IPS-18c (cell line): Measurements from ENCODE around the gene AMACR.
"Not testable (repeated sequence)": the region's sequence is repeated elsewhere in the genome, so short reads cannot be mapped to it uniquely, and the experiment has no call there.

ENCODE experiments used
- H3K4me3 ChIP-seq: 2 replicates; pipeline ENCODE4 v1.7.0; 2013; ENCODE audit warnings: low read depth, mild to moderate bottlenecking, low read length, moderate library complexity; ENCODE audit not compliant: insufficient read depth
- H3K9me3 ChIP-seq: one replicate; pipeline ENCODE4 v1.6.1; 2013; ENCODE audit warnings: mild to moderate bottlenecking, low read length, moderate library complexity; ENCODE audit not compliant: control insufficient read depth, insufficient read depth

Gene AMACR

DNA sequence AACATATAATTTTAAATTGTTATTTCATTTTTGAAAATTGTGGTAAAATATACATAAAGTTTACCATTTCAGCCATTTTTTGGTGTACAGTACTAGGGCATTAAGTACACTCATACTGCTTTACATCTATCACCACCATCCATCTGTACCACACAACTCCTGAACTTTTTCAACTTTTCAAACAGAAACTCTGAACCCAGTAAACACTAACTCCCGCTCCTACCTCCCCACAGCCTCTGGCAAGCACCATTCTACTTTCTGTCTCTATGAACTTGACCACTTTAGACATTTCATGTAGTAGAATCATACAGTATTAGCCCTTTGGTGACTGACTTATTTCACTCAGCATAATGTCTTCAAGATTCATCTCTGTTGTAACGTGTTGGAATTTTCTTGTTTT is 15.0 kb downstream of the AMACR start:
- H3K4me3 ChIP-seq, result no peak overlapping the region

DNA sequence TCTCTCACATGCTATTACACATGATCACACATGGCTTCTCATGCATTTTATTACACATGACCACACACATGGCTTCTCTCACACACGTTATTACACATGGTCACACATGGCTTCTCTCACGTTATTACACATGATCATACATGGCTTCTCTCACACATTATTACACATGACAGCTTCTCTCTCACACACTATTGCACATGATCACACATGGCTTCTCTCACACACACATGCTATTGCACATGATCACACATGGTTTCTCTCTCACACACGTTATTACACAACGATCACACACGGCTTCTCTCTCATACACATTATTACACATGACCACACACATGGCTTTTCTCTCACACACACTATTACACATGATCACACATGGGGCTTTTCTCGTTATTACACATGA is 22.4 kb downstream of the AMACR start:
- Histone ChIP-seq H3K4me3 (no peak overlapping the region), H3K9me3 (no peaks in the 10 kb centered on the region)

More for the DNA sequence above, 15.0 kb downstream of the AMACR start:
- H3K9me3 ChIP-seq, result no peaks in the 10 kb centered on the region

DNA sequence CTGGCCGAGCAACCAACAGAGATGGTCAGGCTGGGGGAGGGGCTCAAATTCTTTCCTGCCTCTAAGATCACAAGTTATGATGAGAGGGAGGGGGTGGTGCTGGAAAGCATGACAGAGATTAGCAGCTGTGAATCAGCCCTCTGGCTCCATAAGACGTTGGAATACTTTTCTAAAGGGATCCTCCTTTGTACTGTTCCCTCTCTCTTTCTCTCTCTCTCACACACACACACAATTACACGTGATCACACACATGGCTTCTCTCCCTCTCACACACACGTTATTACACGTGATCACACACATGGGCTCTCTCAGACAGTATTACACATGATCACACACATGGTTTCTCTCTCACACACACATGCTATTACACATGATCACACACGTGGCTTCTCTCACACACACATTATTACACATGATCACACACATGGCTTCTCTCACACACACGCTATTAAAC is 23.2 kb downstream of the AMACR start, which contains the start of gene SLC45A2:
TSS of gene SLC45A2 (minus strand) at position 23 of the 454 bp plus-strand sequence. CDS start 110 bp downstream, outside the sequence.
- H3K9me3 ChIP-seq, result no peaks in the 10 kb centered on the region
- H3K4me3 ChIP-seq, result no peak within 1 kb of the TSS

DNA sequence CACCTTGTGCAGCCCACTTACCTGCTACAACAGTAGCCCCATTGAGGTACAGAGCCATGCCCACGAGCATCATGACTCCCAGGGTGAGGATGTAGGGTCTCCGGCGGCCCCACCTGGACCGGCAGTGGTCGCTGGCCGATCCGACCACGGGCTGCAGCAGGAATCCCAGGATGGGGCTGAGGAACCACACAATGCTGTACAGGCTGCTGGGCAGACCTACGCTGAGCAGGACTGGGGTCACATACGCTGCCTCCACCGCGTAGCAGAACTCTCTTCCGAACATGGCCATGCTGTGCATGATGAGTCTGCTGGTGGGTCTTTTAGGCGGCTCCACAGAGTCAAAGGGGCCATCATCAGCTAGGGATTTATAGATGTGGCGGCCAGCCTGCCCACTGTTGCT is 23.7 kb downstream of the AMACR start:
- Histone ChIP-seq H3K4me3 (no peak overlapping the region), H3K9me3 (no peaks in the 10 kb centered on the region)

DNA sequence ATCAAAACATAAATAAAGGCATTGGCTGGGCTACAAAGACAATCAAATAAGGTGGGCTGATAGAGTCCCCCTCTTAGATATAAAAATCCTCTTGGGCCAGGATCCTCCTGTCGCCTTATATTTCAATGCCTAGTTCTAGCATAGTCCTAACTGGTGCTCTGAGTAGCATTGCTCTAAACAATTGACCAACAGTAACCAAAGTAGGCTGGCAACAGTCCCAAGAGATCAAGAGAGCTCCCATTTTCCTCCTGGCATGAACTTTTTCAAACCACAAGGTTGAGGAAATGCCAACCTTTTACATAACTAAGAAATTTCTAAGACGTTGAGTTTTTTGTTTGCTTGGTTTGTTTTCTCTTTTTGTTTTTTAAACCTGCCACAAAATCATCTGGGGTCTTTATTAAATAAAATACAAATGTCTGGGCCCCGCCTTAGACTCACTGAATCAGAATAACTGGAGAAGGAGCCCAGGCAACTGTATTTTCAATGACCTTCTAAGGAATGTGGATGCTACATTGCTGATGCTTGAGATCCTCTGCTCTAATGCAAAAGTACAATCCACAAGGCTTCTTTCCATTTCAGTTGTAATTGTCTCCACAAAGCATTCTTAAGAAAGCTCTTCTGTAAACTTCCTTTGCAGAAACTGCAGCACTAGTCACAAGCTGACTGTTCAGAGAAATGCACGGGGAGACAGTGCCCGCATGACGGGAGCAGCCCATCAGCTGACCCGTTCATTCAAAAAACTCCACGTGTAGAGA is 26.3 kb downstream of the AMACR start:
- Histone ChIP-seq H3K9me3 (no peaks in the 10 kb centered on the region), H3K4me3 (no peak overlapping the region)

DNA sequence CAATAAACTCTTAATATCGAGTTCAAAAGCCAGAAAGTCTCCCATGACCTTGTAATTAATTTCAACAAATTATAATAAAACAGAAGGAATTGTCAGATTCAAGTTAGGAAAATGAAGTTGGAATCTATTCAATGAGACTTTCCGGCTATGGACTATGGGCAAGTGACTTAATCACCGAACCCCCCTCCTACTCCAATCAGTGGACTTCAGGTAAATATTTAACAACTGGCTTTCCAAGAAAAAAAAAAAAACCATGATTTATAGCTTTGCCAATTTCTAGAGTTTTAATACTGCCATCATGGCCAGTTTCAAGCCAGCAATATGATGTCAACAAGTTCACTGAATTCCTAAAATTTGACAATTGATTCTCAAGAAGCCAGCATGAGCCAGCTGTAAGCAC is 27.8 kb downstream of the AMACR start:
- no peaks in the 10 kb centered on the region for H3K9me3 ChIP-seq
- no peak overlapping the region for H3K4me3 ChIP-seq

DNA sequence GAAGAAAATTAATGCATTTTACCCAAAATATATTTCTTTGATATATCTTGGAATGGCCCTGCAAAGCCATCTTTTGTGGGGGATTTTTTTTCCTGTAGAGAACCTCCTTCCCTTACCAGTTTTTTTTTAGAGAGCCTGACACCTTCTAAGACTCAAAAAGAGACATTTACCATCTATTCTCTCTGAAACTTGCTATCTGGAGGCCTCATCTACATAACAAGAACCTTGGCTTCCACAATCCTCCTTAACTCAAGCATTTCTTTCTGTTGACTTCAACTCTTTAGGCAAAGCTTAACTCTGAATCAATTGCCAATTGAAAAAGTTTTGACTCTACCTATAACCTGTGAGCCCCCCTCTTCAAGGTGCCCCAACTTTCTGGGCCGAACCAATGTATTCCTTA is 29.5 kb downstream of the AMACR start:
- no peaks in the 10 kb centered on the region for H3K9me3 ChIP-seq
- H3K4me3 ChIP-seq, result no peak overlapping the region

DNA sequence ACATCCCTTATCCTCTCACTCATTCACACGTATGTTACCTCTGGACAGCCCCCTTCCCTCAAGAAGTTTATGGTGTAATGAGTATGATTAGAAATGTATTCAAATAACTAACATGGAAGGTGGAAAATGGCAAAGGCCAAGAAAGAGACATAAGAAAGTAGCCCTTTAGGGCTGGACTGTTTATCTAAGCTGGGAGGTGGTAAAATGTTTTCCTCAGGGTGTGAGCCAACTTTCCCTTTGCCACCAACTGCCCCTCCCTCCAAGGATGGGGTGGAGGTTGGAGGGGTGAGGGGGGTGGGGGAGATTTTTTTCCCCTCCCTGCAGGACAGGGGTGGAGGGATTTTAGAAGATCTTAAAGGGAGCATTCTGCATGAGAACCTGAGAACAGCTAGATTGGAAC is 31.5 kb downstream of the AMACR start:
- H3K9me3 ChIP-seq, result no peaks in the 10 kb centered on the region
- no peak overlapping the region for H3K4me3 ChIP-seq

DNA sequence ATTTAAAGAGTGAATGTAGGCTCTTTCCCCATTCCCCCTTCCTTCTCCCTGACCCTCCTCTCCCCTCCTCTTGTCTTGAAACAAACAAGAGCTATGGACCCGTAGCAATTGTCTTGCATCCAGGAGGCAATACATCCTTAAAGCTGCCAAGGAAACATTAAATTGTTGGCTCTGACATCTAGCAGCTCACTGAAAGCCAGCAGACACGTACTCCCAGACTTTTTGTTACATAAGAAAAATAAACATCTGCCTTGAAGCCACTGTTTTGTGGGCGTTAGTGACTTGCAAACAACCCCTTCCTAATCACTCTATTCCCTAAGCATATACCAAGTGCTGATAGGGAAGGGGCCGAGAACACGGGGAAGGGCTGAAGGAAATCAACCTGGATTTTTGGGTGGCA is 32.0 kb downstream of the AMACR start:
- no peaks in the 10 kb centered on the region for H3K9me3 ChIP-seq

DNA sequence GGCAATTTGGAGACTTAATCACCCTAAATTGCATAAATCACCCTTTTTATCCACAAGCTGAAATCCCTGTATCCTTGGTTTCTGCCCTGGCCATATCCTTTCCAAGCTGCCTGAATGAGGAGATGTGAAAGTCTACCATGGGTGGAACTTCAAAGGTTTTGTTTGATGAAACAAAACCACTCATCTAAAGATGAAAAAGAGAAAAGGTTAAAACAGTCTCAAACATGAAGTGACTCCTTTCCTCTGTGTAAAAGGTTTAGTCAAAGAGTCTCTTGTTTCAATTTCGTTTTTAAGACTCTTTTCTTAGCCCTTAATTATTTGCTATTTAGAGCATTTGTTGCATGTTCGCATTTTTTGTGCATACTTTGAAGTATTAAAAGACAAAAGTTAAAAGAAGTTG is 34.6 kb downstream of the AMACR start:
- Histone ChIP-seq H3K4me3 (no peak overlapping the region), H3K9me3 (no peaks in the 10 kb centered on the region)

More for the DNA sequence above, 32.0 kb downstream of the AMACR start:
- H3K4me3 ChIP-seq, result no peak overlapping the region

DNA sequence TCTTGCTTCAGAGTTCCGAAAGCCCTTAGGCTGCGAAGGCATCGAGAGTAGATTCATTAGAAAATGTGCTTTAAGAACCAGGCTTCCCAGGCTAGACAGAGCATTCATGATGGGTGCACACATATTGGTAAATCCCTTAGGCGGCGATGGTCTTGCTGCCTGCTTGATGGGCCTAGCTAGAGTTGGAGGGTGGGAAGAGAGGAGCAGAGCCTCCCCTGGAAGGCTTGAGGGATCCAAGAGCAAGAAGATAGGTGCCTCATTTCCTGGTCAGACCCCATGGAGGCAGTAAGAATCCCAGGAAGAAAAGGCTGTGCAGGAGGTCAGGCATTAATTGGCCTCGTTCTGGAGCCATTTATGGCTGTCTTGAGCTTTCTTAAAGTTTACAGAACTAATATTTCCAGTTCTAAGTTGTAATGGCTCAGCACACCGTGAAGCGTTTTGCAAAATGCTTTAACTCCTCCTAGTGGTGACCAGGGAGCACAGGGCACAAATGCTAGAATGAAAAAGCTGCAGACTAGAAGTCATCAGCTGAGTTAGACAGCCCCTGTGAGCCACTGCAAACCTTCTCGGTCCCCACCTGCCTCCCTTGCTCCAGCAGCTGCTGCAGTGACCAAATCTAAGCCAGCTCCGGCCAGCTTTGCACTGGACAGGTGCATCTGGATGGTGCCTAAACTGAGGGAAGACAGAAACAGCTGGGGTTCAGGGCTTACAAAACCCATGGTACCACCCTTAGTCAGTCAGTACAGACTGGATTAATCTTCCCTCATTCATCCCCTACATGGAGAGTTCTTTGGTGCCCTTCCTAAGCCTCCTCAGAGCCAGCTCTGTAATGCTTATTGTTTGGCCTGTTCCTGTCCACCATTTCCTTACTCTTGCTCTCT is 38.0 kb downstream of the AMACR start:
- no peaks in the 10 kb centered on the region for H3K9me3 ChIP-seq

DNA sequence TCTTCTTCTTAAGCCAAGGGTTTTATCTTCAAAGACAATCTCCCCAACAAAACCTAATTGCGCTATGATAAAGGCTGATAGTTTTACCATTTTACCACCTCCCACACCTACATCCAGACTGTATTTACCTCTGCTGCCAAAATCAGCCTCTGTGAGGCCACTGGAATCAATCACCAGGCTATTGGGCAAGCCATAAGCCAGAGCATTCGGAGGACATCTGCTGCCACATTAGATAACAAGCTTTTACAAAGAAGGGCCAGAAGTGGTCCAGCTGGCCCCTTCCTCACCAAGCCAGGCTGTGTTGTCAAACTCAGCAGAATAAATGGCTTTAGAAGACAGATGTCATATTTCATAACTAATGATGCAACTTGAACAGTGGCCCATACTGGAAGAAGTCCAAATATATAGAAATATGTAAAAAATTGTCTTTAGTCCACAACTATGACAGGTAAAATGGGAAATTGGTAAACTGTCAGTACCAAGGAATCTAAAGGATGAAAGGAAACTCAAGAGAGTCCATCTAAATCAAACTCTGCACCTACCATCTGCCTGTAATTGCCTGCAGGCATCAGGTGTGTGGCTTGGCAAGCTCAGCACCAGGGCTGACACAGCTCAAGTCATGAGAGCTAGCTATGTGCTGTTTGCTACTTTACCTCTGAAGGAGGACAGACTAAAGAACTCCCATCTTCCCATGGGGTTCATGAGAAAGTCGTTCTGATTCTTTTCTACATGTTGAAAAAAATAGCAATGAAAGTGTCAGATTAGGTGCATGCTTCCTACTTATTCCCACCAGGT is 39.4 kb downstream of the AMACR start:
- no peak overlapping the region for H3K4me3 ChIP-seq
- H3K9me3 ChIP-seq, result no peaks in the 10 kb centered on the region

More for the DNA sequence above, 38.0 kb downstream of the AMACR start:
- no peak overlapping the region for H3K4me3 ChIP-seq

DNA sequence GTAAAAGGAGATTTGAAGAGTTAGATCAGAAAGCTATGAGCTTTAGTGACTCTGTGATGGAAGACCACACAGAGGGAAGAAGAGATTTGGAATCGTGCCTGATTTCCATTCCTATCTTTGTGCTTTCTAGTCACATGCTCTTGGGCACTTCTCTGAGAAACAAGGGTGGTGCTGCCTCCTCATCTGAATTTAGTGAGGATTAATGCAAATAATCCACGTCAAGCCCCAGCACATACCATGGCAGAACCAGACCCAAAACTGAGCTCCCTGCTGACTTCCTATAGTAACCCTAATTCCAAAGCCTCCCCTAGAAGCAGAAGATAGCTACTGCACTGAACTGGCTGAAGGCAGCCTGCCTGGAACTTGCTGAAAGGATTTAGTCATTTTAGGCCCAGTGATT is 41.0 kb downstream of the AMACR start:
- Histone ChIP-seq H3K9me3 (no peaks in the 10 kb centered on the region), H3K4me3 (no peak overlapping the region)

DNA sequence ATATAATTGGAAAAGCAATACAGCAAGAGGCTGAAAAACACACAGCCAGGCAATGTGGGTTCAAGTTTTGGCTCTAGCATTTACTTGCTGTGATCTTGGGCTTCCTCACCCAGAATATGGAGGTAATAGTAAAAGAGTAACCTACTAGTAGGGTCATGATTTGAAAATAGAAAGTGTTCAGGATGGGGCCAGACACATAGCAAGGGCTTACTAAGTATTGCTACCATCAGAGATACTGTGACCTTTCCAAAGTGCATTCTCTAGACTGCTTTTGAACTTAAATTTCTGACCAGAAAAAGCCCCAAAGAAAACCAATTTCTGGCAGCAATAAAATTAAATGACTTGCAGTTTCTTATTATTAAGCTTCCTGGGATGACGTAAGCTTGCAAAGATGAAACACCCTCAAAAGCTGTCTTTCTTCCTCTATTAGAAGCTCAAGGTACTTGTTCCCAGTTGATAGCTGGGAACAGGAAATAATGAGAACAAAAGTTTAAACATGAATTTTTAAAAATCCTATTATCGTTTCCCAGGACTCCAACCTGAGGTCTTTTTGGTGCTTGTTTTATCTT is 43.6 kb downstream of the AMACR start:
- Histone ChIP-seq H3K4me3 (no peak overlapping the region), H3K9me3 (no peaks in the 10 kb centered on the region)

DNA sequence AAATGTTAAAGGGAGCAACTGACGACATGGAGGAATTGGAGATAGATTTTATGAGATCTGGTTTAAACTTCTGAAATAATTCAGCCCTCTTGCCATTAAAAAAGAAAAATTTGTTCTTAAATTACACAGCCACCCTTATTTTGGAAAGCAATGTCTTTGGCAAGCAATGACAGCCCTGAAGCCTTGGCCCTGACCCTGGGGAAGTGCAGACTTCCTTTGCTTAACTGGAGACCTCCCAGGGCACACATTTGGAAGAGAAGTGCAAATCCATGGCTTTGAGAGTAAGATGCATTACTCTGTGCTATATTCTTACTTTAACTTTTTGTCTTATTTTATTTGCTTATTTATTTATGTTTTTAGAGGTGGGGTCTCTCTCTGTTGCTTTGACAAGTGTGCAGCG is 49.7 kb downstream of the AMACR start:
- Histone ChIP-seq H3K4me3 (no peak overlapping the region), H3K9me3 (peaks cover 4% of the 10 kb centered on the region)

DNA sequence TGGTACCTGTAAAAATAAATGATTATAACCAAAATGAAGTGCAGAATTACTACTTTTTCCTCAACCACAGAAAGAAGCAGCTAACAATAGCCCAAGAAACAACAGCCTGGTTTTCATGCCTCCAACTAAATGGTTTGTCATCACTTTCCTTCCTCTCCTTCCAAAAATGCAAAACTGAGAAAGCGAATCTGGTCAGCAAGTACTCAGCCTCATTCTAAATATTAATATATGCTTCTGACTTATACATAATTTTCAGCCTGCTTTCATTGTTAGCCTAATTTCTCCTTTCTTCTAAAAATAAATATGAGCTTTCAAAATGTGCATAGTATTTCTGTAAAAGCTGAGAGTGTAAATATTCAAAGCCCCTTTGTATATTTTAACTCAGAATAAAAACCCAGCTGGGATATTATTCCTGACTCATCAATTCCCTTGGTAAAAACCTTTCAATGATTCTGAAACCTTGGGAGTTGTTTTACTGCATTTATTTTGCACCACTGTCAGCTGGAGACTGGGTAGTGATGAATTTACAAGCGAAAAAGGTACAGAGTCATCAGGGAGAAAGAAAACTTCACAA is 50.2 kb downstream of the AMACR start:
- peaks cover 4% of the 10 kb centered on the region for H3K9me3 ChIP-seq
- H3K4me3 ChIP-seq, result no peak overlapping the region

DNA sequence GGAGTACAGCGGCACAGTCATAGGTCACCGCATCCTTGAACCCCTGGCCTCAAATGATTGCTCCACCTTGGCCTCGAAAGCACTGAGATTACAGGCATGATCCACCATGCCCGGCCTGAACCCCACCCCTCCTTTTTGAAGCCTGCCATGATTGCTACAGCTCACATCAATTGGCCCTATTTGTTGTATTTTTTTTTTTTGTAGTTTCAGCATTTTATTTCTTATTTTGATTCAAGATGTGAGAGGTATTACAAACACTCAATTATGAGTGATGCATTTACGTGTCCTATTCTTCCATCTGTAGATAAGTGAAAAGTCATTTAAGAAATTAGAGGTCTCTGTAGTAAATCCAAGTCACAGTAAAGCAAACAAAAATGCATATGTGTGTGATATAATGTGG is 55.7 kb downstream of the AMACR start:
- H3K4me3 ChIP-seq, H3K9me3 ChIP-seq: not testable (repeated sequence)
